Keratinocyte (primary cell): ENCODE measurements around the gene CLSTN2. TPM values are rescaled to one million over a fixed set of nuclear protein-coding genes. Genes with fewer than 3 reads are reported as not detected.

Experiments used
- DNase-seq: peaks from one replicate; pipeline ENCODE4 v3.0.0-alpha.2; 2011; ENCODE audit warnings: low read depth, missing footprints, low spot score
- FAIRE-seq: peaks from 2 replicates; lab custom pipeline; 2011; peaks lifted over from hg19 to GRCh38; lab: Jason Lieb, UNC
- H2AFZ ChIP-seq: 2 replicates; pipeline ENCODE4 v1.6.0; 2012; ENCODE audit warnings: low read length, control low read depth, inconsistent platforms; ENCODE audit not compliant: control insufficient read depth
- H3K27ac ChIP-seq: 2 replicates; pipeline ENCODE4 v1.5.1; 2011; ENCODE audit warnings: low read length; ENCODE audit not compliant: control insufficient read depth, insufficient read depth
- H3K27me3 ChIP-seq: 3 replicates; pipeline ENCODE4 v1.6.0; 2011; ENCODE audit warnings: low read length; ENCODE audit not compliant: control insufficient read depth, insufficient read depth; ENCODE audit errors: extremely low read depth
- H3K36me3 ChIP-seq, 2 experiments: 2 replicates in 1 of 2; 3 replicates in 1 of 2; pipeline ENCODE4 v1.5.1; 2011; ENCODE audit warnings: low read length in 2 of 2, mild to moderate bottlenecking in 1 of 2; ENCODE audit not compliant: control insufficient read depth in 2 of 2, insufficient read depth in 2 of 2; ENCODE audit errors: extremely low read depth in 1 of 2
- H3K4me1 ChIP-seq: 3 replicates; pipeline ENCODE4 v1.5.1; 2011; ENCODE audit warnings: low read length; ENCODE audit not compliant: control insufficient read depth, insufficient read depth; ENCODE audit errors: extremely low read depth
- H3K4me2 ChIP-seq: 3 replicates; pipeline ENCODE4 v1.6.0; 2011; ENCODE audit warnings: low read depth, low read length; ENCODE audit not compliant: control insufficient read depth, insufficient read depth; ENCODE audit errors: extremely low read depth
- H3K4me3 ChIP-seq, 3 experiments: fragments of 200-600 bp in 1 of 3; sonication (generic) in 1 of 3; 2 replicates in 2 of 3; 3 replicates in 1 of 3; pipeline ENCODE4 v1.5.1; 2011 to 2016; ENCODE audit warnings: low read length in 3 of 3, mild to moderate bottlenecking in 3 of 3, control low read depth in 2 of 3, inconsistent platforms in 1 of 3, low read depth in 1 of 3, mixed read lengths in 1 of 3, mixed run types in 1 of 3, moderate library complexity in 1 of 3; ENCODE audit not compliant: control insufficient read depth in 2 of 3, insufficient read depth in 2 of 3; ENCODE audit errors: extremely low read depth in 1 of 3
- H3K79me2 ChIP-seq: 2 replicates; pipeline ENCODE4 v1.6.0; 2012; ENCODE audit warnings: low read length; ENCODE audit not compliant: control insufficient read depth, insufficient read depth
- H3K9ac ChIP-seq: 3 replicates; pipeline ENCODE4 v1.6.0; 2011; ENCODE audit warnings: low read length; ENCODE audit not compliant: control insufficient read depth, insufficient read depth; ENCODE audit errors: extremely low read depth
- H3K9me1 ChIP-seq: 3 replicates; pipeline ENCODE4 v1.6.0; 2011; ENCODE audit warnings: low read length; ENCODE audit not compliant: control insufficient read depth, insufficient read depth; ENCODE audit errors: extremely low read depth
- H3K9me3 ChIP-seq: 2 replicates; pipeline ENCODE4 v1.5.1; 2012; ENCODE audit warnings: low read depth, low read length; ENCODE audit not compliant: control insufficient read depth
- H4K20me1 ChIP-seq: 3 replicates; pipeline ENCODE4 v1.6.0; 2011; ENCODE audit warnings: low read length; ENCODE audit not compliant: control insufficient read depth, insufficient read depth; ENCODE audit errors: extremely low read depth
- CTCF ChIP-seq, 3 experiments: IDR thresholded peaks in 1 of 3; conservative IDR thresholded peaks in 1 of 3; optimal IDR thresholded peaks in 1 of 3; 2 replicates in 2 of 3; 3 replicates in 1 of 3; pipeline versions ENCODE3 to v1.5.1; 2011; ENCODE audit warnings: low read length in 3 of 3, mild to moderate bottlenecking in 3 of 3, moderate library complexity in 2 of 3, control low read depth in 1 of 3, inconsistent platforms in 1 of 3; ENCODE audit not compliant: insufficient read depth in 2 of 3; ENCODE audit errors: extremely low read depth in 1 of 3
- EZH2 ChIP-seq: IDR thresholded peaks from one replicate; pipeline ENCODE4 v1.6.1; 2012; ENCODE audit warnings: inconsistent platforms, mild to moderate bottlenecking, low read length, moderate library complexity
- dilution Hi-C: fragments of 300-500 bp; cut with MboI; formaldehyde crosslinking; loops from one replicate; pipeline ENCODE4 v1.7.0; 2020; ENCODE audit warnings: low sequenced_read_pairs; ENCODE audit not compliant: extremely low pct_ligation_motif_present
- polyA plus RNA-seq, 5 experiments: library from polyadenylated mRNA; depleted of rRNA in 3 of 5; stranded (reverse) in 3 of 5; stranded (forward) in 1 of 5; unstranded in 1 of 5; fragments of >200 nt; gene quantifications; 1 replicate in 1 of 5; 2 replicates in 3 of 5; 3 replicates in 1 of 5; pipeline versions ENCODE4 v1.2.1 to v1.2.3, GENCODE V29; 2011 to 2012; ENCODE audit warnings: missing spikeins in 2 of 5, low read depth in 1 of 5, low replicate concordance in 1 of 5

The CLSTN2 gene
- polyA plus RNA-seq, 1 donor (not counting 4 experiments of a cell fraction or from before 2014, with no cell fraction given), result 0.09 TPM

GRCh38 chr3:140467796-140468315 is 532.9 kb downstream of the CLSTN2 start:
- dilution Hi-C loops, result no loop called here
- no peaks in the 10 kb centered on the region for H3K79me2 ChIP-seq
- H3K27ac ChIP-seq, result no peak overlapping the region
- no peaks in the 10 kb centered on the region for H3K27me3 ChIP-seq
- H3K9me3 ChIP-seq, result no peaks in the 10 kb centered on the region
- no peaks in the 10 kb centered on the region for H3K36me3 ChIP-seq
- H3K4me3 ChIP-seq, result no peak overlapping the region
- DNase-seq, result no peak
- no peaks in the 10 kb centered on the region for H4K20me1 ChIP-seq
- no peak for TF ChIP-seq CTCF (optimal IDR thresholded peaks at IDR 0.05 in 1 of 3, IDR thresholded peaks at IDR 0.05 in 1 of 3, conservative IDR thresholded peaks at IDR 0.05 in 1 of 3; ENCODE audit: extremely low read depth in 1 of 3, insufficient read depth in 2 of 3, low read length in 3 of 3)
- no peaks in the 10 kb centered on the region for H3K9me1 ChIP-seq
- no peak overlapping the region for H3K4me2 ChIP-seq
- H2AFZ ChIP-seq, result no peak overlapping the region
- FAIRE-seq, result no peak
- no peaks in the 10 kb centered on the region for H3K4me1 ChIP-seq
- H3K9ac ChIP-seq, result no peak overlapping the region

GRCh38 chr3:140468407-140468806 is 533.4 kb downstream of the CLSTN2 start:
- no peak overlapping the region for H3K9ac ChIP-seq
- H4K20me1 ChIP-seq, result no peaks in the 10 kb centered on the region
- H3K27me3 ChIP-seq, result peaks cover 3% of the 10 kb centered on the region
- dilution Hi-C loops, result no loop called here
- no peaks in the 10 kb centered on the region for H3K9me3 ChIP-seq
- H3K79me2 ChIP-seq, result no peaks in the 10 kb centered on the region
- DNase-seq (no peak), FAIRE-seq (no peak)
- no peak overlapping the region for H3K4me2 ChIP-seq
- H2AFZ ChIP-seq, result no peak overlapping the region
- H3K27ac ChIP-seq, result no peak overlapping the region
- H3K36me3 ChIP-seq, result no peaks in the 10 kb centered on the region
- no peaks in the 10 kb centered on the region for H3K4me1 ChIP-seq
- TF ChIP-seq CTCF (optimal IDR thresholded peaks at IDR 0.05 in 1 of 3, IDR thresholded peaks at IDR 0.05 in 1 of 3, conservative IDR thresholded peaks at IDR 0.05 in 1 of 3; ENCODE audit: extremely low read depth in 1 of 3, insufficient read depth in 2 of 3, low read length in 3 of 3) (no peak), EZH2 (no peak)
- H3K9me1 ChIP-seq, result no peaks in the 10 kb centered on the region
- no peak overlapping the region for H3K4me3 ChIP-seq
